Measurements from ENCODE around the gene HSF2. TPM values are rescaled to one million over a fixed set of nuclear protein-coding genes. Genes with fewer than 3 reads are reported as not detected.

The HSF2 gene
- total RNA-seq, 1 experiment from 2014 or later: 12.3 TPM

DNA sequence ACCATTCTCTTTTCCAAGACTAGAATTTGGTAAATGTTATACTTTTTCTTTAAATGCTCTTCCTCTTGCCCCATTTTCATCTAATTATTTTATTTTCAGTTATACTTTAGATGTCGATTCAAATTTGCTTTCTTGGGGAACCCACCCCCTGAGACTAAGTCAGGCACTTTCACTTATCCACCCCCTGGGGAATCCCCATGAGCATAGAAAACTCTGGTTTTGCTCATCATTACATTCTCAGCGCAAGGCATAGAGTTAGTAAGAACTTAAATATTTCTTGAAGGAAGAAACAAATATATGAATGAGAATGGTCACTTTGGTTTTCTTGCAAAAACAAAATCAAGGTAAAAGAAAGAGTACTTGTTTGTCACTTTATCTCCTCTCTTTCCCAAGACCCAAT is 25.1 kb upstream of the HSF2 start:
- intact Hi-C loops (cut with micrococcal nuclease; ENCODE audit: unreplicated experiment): no loop called here

DNA sequence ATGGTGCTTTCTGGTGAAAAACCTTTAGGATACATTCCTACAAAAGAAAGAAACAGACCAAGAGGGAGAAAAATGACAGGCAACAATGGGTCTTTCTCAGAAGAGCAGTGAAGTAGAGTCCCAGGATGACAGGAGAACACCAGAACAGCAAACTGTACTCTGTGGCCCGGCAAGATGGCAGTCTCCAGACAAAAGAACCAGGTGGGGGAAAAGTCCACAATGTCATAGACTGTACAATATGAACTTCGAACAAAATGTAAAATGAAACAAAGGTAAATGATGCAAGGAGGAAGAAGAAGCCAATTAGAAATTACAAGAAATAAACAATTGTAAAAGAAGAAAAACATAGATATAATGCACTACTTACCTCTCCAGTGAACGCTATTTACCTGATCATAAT is 23.2 kb upstream of the HSF2 start:
- Histone ChIP-seq H3K4me3 (ENCODE audit: low read depth, low read length) (no peak overlapping the region), H3K4me1 (no peaks in the 10 kb centered on the region), H3K36me3 (ENCODE audit: control insufficient read depth, insufficient read depth, low read length) (no peaks in the 10 kb centered on the region), H3K9me3 (no peaks in the 10 kb centered on the region), H3K27me3 (replicated peaks; ENCODE audit: control insufficient read depth, insufficient read depth, low read length) (no peaks in the 10 kb centered on the region)
- Mint-ChIP-seq H3K4me3 (ENCODE audit: unreplicated experiment) (no peak overlapping the region), H3K4me1 (ENCODE audit: low read depth, unreplicated experiment) (no peaks in the 10 kb centered on the region), H3K27me3 (ENCODE audit: insufficient read depth, unreplicated experiment) (peaks cover 9% of the 10 kb centered on the region), H3K9me3 (ENCODE audit: unreplicated experiment) (no peaks in the 10 kb centered on the region), H3K36me3 (ENCODE audit: insufficient read depth, unreplicated experiment) (no peaks in the 10 kb centered on the region), H3K27ac (ENCODE audit: unreplicated experiment) (no peak overlapping the region)
- intact Hi-C loops (cut with micrococcal nuclease; ENCODE audit: unreplicated experiment): no loop called here
- TF ChIP-seq, protein P1, sequence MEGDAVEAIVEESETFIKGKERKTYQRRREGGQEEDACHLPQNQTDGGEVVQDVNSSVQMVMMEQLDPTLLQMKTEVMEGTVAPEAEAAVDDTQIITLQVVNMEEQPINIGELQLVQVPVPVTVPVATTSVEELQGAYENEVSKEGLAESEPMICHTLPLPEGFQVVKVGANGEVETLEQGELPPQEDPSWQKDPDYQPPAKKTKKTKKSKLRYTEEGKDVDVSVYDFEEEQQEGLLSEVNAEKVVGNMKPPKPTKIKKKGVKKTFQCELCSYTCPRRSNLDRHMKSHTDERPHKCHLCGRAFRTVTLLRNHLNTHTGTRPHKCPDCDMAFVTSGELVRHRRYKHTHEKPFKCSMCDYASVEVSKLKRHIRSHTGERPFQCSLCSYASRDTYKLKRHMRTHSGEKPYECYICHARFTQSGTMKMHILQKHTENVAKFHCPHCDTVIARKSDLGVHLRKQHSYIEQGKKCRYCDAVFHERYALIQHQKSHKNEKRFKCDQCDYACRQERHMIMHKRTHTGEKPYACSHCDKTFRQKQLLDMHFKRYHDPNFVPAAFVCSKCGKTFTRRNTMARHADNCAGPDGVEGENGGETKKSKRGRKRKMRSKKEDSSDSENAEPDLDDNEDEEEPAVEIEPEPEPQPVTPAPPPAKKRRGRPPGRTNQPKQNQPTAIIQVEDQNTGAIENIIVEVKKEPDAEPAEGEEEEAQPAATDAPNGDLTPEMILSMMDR (IDR thresholded peaks at IDR 0.05; ENCODE audit: insufficient read depth in 1 of 2, low read depth in 1 of 2, low read length in 1 of 2, severe bottlenecking in 1 of 2, unreplicated experiment in 1 of 2): no peak
- POLR2A ChIA-PET: no interaction called here
- CTCF ChIA-PET: no interaction called here
- no peak for DNase-seq
- BruUV-seq (replicated peaks): no TSS peak

More for the DNA sequence above, 25.1 kb upstream of the HSF2 start:
- Mint-ChIP-seq H3K9me3 (ENCODE audit: unreplicated experiment) (no peaks in the 10 kb centered on the region), H3K27ac (ENCODE audit: unreplicated experiment) (no peak overlapping the region), H3K4me3 (ENCODE audit: unreplicated experiment) (no peak overlapping the region), H3K4me1 (ENCODE audit: low read depth, unreplicated experiment) (no peaks in the 10 kb centered on the region), H3K36me3 (ENCODE audit: insufficient read depth, unreplicated experiment) (no peaks in the 10 kb centered on the region), H3K27me3 (ENCODE audit: insufficient read depth, unreplicated experiment) (peaks cover 9% of the 10 kb centered on the region)
- POLR2A ChIA-PET: no interaction called here
- no peak for DNase-seq
- Histone ChIP-seq H3K4me3 (ENCODE audit: low read depth, low read length) (no peak overlapping the region), H3K27me3 (replicated peaks; ENCODE audit: control insufficient read depth, insufficient read depth, low read length) (no peaks in the 10 kb centered on the region), H3K9me3 (no peaks in the 10 kb centered on the region), H3K4me1 (no peaks in the 10 kb centered on the region), H3K36me3 (ENCODE audit: control insufficient read depth, insufficient read depth, low read length) (no peaks in the 10 kb centered on the region)
- TF ChIP-seq, protein P1 (IDR thresholded peaks at IDR 0.05; ENCODE audit: insufficient read depth in 1 of 2, low read depth in 1 of 2, low read length in 1 of 2, severe bottlenecking in 1 of 2, unreplicated experiment in 1 of 2): no peak
- no TSS peak for BruUV-seq (replicated peaks)
- CTCF ChIA-PET: no interaction called here

DNA sequence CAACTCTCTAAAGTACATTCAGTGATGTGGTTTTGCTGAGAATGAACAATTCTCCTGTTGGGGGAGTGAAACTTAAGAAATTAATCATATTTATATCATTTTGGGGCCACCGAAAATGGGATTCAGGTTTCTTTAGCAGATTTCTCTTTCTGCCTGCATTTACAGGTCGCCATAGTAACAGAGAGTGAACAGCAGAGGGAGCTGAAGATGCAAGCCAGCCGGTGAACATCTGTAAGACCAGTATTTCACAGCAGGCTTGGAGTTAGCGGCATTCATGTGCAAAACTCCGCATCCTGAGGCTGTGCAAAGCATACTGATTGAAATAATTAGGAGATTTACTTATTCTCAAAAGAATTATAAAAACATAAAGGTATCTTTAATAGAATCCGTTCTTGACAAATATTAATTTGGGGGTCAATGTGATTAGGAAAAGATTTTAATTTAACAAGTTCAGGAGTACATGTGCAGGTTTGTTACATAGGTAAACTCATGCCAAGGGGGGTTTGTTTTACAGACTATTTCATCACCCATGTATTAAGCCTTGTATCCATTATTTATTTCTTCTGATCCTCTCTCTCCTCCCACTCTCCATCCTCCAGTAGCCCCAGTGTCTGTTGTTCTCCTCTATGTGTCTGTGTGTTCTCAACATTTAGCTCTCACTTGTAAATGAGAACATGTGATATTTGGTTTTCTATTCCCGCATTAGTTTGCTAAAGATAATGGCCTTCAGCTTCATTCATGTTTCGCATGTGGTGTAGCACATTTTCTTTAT is 17.8 kb upstream of the HSF2 start:
- H3K27me3 ChIP-seq (replicated peaks; ENCODE audit: control insufficient read depth, insufficient read depth, low read length): no peaks in the 10 kb centered on the region
- H3K4me3 Mint-ChIP-seq (ENCODE audit: unreplicated experiment): no peak overlapping the region
- no peak overlapping the region for H3K4me3 ChIP-seq (ENCODE audit: low read depth, low read length)
- intact Hi-C loops (cut with micrococcal nuclease; ENCODE audit: unreplicated experiment): loop anchor here (1.0 to 5.0 kb wide), 4 partner anchors 17 to 149 kb away; partner anchors contain the start of genes HSF2 and SERINC1
- no peaks in the 10 kb centered on the region for H3K36me3 Mint-ChIP-seq (ENCODE audit: insufficient read depth, unreplicated experiment)
- H3K27ac Mint-ChIP-seq (ENCODE audit: unreplicated experiment): no peak overlapping the region
- H3K9me3 Mint-ChIP-seq (ENCODE audit: unreplicated experiment): no peaks in the 10 kb centered on the region
- POLR2A ChIA-PET: no interaction called here
- BruUV-seq (replicated peaks): no TSS peak
- peaks cover 4% of the 10 kb centered on the region for H3K27me3 Mint-ChIP-seq (ENCODE audit: insufficient read depth, unreplicated experiment)
- CTCF ChIA-PET: interaction anchor here (2.4 kb wide), 1 partner anchor 149 kb away, joined by 18 read pairs; no protein-coding TSS in a partner anchor
- peak; percentile 60 to 66 for DNase-seq
- no peaks in the 10 kb centered on the region for H3K4me1 ChIP-seq
- H3K4me1 Mint-ChIP-seq (ENCODE audit: low read depth, unreplicated experiment): no peaks in the 10 kb centered on the region
- no peaks in the 10 kb centered on the region for H3K9me3 ChIP-seq
- TF ChIP-seq, protein P1 (IDR thresholded peaks at IDR 0.05; ENCODE audit: insufficient read depth in 1 of 2, low read depth in 1 of 2, low read length in 1 of 2, severe bottlenecking in 1 of 2, unreplicated experiment in 1 of 2): peak; percentile 76 to 81
- H3K36me3 ChIP-seq (ENCODE audit: control insufficient read depth, insufficient read depth, low read length): no peaks in the 10 kb centered on the region

Measured in Caco-2 (cell line).